Stimulated activated CD8-positive, alpha-beta memory T cell treated with anti-CD3 and anti-CD28 coated beads, Interleukin-7, amount 100 ng/mL, for 1 hour (primary cell): ENCODE results near the gene MRTFB.

ENCODE experiments used
- DNase-seq, 2 donors: peaks; one replicate each; pipeline ENCODE4 v3.0.0-alpha.2; 2020; ENCODE audit warnings: low read depth in 2 of 2

Gene MRTFB

DNA sequence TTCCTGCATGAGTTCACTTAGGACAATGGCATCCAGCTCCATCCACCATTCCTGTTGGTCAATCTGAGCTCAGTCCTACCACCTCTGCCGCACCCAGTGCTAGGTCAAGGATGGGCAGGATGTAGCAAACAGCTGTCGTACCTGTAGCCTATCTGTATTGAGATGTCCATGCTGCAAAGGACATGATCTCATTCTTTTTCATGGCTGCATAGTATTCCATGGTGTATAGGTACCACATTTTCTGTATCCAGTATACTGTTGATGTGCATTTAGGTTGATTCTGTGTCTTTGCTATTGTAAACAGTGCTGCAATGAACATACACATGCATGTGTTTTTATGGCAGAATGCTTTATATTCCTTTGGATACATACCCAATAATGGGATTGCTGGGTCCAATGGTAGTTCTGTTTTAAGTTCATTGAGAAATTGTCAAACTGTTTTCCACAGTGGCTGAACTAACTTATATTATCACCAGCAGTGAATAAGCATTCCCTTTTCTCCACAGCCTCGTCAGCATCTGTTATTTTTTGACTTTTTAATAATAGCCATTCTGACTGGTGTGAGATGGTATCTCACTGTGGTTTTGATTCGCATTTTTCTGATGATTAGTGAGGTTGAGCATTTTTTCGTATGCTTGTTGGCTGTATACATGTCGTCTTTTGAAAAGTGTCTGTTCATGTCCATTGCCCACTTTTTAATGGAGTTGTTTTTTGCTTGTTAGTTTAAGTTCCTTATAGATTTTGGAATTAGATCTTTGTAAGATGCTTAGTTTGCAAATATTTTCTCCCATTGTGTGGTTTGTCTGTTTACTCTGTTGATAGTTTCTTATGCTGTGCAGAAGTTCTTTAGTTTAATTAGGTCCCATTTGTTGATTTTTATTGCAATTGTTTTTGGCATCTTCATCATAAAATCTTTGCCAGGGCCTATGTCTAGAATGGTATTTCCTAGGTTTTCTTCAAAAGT, 7.2 kb upstream of the MRTFB start:
- no peak for DNase-seq

GRCh38 chr16:14069818-14070217, 1.3 kb upstream of the MRTFB start:
- no peak for DNase-seq

- DNase-seq, result no peak
Measured at GRCh38 chr16:14070555-14070876, 603 bp upstream of the MRTFB start.

DNA sequence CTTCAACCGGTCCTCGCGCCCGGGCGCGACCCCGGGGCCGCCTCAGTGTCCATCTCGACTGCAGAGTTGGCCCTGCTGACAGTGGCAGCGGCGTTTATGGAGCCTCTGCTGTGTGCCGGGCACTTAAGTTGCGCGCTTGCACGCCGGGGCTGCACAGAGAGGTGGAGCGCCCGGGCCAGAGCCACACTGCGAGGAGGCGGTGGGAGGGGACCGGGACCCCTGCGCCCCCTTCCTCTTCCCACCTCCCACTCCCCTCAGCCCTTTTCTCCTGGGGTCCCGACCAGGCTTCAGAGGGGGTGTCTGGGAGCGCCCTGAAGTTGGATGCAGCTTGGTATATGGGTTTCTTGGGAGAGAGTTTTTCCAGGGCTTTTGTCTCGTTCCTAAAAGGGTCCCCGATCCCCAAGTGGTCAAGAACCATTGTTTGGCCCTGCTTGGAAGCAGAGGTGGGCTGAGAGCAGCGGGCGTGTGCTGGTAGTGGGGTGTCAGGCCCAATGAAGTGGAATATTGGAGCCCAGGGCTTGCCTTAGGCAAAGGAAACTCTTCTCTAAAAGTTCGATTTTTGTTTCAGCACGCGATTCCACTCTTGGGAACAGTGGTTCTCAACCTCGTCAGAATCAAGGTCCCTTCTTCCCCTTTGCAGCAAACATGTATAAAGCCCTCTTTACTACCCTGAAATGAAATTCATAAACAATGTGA, 605 bp downstream of the MRTFB start:
- DNase-seq, result peak in 1 of 2 donors; percentile 1

- no peak for DNase-seq
Measured at GRCh38 chr16:14072360-14072759, 1.2 kb downstream of the MRTFB start.

DNA sequence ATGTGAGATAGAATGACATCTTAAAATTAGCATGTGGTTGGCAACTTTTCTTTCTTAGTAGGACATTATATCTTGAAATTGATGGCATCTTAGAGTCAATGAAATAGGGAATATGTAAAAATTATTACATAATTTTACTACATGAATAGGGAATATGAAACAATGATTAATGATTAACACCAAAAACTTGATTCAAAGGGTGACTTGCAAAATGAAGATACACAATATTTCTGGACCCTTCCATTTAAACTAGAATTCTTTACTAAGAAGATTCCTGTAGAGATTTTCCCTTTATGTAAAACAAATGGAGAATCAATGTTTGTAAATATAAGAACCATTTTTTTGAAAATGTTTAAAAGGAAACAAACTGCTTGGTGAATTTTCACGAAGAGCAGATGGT, 3.4 kb downstream of the MRTFB start:
- DNase-seq, result no peak

DNA sequence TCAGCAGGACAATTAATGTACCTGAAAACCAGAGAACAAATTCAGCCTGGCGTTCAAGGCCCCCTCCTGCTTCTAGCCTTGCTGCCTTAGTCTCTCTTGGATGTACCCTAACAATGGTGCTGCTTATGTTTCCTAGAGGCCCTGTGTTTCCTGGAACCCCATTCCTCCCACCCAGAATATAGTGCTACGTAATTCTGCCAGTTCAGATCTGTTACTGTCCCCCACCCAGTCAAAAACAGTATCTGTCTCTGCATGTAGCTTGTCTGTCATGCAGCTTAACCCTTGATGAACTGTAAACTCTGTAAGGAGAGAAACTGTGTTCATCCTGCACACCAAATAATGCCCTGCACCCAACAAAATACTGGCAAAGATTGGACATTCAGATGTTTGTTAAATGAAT, 6.8 kb downstream of the MRTFB start:
- DNase-seq, result no peak

DNA sequence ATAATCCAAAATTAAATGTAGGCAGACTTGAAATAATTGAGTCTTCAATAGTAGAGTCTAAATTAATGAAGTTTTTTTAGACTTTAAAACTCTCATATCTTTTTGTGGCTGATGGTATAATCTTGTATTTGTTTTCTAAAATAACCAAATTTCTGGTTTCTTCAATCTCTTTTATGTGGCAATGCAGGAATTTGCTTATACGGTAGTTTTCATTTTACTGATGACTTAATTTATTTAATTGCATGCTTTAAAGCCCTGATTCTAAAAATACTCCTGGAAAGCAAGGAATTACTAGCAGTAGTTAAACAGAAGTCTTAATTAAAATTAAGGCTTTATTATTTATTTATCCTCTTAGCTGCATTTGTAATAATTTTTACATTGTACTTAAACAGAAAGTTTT, 15.4 kb downstream of the MRTFB start:
- no peak for DNase-seq

- DNase-seq, result no peak
Measured at GRCh38 chr16:14087181-14087580, 16.1 kb downstream of the MRTFB start.

- no peak for DNase-seq
Measured at GRCh38 chr16:14087590-14088154, 16.6 kb downstream of the MRTFB start.

- DNase-seq, result no peak
Measured at GRCh38 chr16:14088155-14088753, 17.1 kb downstream of the MRTFB start.

DNA sequence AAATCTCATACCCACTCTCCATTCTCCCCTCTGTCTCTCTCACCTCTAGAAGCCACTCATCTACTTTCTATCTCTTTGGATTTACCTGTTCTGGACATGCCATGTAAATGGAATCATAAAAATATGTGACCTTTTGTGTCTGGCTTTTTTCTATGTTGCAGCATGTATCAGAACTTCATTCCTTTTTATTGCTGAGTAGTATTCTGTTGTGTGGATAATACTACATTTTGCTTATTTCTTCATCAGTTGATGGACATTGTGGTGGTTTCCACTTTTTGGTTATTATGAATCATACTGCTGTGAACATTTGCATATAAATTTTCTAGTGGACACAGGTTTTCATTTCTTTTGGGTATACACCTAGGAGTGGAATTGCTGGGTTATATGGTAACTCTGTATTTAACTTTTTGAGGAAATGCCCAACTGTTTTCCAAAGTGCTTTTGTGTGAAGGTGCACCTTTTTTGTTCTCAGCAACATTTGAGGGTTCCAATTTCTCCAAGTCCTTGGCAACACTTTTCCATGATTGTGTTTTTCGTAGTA, 18.2 kb downstream of the MRTFB start:
- no peak for DNase-seq

DNA sequence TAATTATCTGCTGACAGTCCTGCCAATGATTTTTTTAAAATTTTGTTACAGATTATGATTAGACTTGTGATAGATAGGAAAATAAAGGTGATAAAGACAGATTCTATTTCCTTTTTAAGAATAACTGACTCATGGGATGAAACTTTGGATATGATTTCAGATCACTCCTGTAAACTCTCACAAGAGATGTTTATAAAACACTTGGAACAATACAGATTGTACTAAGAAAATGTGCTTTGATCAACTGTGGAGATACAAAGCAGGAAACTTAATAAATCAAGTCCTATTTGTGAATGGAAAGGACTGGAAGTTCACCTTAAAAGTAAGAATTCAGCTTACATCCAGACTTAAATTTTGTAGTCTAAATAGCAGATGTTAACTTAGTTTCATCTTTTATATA, 21.4 kb downstream of the MRTFB start:
- no peak for DNase-seq

DNA sequence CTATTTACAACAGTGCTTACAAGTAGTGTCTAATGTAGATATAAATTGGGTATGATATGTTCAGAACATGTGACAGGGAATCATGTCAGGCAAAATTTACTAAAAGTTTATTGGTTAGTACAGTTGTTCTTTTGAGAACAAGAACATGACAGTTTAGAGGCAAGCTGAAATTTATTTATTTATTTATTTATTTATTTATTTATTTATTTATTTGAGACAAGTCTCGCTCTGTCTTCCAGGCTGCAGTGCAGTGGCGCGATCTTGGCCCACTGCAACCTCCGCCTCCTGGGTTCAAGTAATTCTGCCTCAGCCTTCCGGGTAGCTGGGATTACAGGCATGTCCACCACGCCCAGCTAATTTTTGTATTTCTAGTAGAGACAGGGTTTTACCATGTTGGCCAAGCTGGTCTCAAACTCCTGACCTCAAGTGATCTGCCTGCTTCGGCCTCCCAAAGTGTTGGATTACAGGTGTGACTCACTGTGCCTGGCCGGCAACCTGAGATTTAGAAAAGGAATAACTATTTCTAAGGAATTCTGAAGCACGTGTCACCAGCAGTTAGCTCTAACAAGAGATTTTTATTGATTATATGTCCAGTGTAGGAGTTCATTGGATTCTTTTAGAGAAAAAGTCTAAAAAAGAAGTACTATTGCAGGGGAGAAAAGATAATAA, 24.9 kb downstream of the MRTFB start:
- DNase-seq, result no peak

- DNase-seq, result no peak
Measured at GRCh38 chr16:14097182-14097959, 26.3 kb downstream of the MRTFB start.

DNA sequence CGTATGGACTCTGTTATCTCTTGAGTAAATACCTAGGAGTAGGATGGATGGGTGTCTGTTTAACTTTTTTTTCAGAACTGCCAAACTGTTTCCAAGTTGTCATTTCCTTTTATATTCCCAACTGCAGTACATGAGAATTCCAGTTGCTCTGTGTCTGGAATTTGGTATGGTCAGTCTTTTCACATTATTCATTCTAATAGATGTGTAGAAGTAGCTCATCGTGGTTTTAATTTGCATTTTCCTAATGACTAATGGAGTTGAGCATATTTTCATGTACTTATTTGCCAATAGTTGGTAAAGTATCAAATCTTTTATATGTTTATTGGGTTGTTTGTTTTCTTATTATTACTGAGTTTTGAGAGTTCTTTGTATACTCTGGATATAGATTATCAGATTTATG, 27.0 kb downstream of the MRTFB start:
- no peak for DNase-seq

DNA sequence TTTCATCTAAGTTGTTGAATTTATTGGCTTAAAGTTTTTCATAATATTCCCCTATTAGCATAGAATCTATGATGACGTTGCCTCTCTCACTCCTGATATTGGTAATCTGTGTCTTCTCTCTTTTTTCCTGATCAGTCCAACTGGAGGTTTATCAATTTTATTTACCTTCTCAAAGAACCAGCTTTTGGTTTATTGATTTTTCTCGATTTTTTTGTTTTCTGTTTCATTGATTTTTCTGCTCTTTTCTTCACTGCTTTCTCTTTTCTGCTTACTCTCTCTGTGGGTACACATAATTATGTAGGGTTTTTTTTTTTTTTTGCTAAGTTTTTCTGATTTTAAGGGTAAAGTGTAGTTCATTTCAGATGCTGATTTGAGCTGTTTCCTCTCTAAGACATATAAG, 29.7 kb downstream of the MRTFB start:
- no peak for DNase-seq

DNA sequence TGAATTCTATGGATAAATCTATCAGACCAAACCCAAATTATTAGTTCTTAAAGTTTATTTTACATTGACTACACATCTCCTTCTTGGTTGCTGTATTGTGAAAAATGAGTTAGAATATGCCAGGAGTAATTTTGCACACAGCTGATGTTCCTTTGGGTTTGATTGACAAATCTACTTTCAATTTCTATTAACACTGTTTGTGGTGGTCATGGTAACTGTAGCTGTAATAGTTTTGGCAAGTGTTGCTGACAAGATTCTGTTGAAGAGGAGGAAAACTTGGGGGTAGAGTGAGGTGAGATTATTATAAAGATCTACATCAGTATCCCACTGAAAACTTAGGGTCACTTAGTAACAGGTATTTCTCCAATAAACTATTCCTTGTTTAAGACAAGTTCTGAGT, 30.3 kb downstream of the MRTFB start:
- DNase-seq, result no peak

DNA sequence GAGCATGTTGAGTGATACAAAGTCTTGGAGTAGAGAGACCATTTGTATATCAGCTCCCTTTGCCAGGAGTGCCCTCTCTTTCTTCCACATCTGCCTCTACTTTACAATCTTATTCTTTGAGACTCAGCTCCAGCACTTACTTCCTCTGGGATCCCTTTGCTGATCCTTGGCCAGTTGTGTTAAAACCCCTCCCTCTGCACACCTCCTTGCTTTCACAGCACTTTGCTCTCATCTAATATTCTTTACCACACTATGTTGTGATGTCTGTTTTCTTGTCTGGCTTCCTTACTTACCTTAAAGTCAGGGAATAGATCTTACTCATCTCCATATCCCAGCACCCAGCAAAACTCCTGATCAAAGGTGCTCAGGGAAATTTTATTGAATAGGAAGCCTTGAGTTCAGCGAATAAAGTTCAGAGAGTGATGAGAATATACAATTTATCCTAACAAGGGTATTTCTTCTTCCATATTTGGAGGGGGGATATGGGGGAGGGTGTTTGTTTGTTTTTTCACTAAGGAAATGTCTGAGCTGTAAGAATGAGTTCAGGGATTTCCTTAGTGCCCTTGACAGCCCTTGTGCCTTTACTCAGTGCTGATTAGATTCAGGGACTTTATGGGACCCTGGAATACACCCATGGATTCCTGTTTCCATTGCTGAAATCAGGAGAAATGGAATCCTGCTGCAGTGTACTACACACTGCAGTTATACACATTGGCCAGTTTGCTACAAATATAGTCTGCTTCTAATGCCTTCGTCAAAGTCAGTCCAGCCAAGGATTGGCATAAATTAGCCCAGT, 32.0 kb downstream of the MRTFB start:
- DNase-seq, result no peak

- no peak for DNase-seq
Measured at GRCh38 chr16:14104066-14104465, 32.9 kb downstream of the MRTFB start.
